Stimulated activated CD4-positive, alpha-beta T cell treated with anti-CD3 and anti-CD28 coated beads, Interleukin-1b, Interleukin-23, amount 100 ng/mL, for 4 hours (primary cell): ENCODE data around the gene CCDC178.
A peak's percentile ranks its signal among the peaks of the same experiment; 100 is the strongest.
"Not testable (repeated sequence)": the region's sequence is repeated elsewhere in the genome, so short reads cannot be mapped to it uniquely, and the experiment has no call there.

ENCODE experiments used
- DNase-seq, 2 donors: peaks; one replicate each; pipeline ENCODE4 v3.0.0-alpha.2; 2020; ENCODE audit warnings: low read depth in 2 of 2

The CCDC178 gene

GRCh38 chr18:33355263-33355662 is 85.3 kb downstream of the CCDC178 start:
- no peak for DNase-seq

GRCh38 chr18:33350256-33350655 is 90.3 kb downstream of the CCDC178 start:
- no peak for DNase-seq

- DNase-seq, result not testable (repeated sequence)
Observed at GRCh38 chr18:33339733-33340132, 100.8 kb downstream of the CCDC178 start.

GRCh38 chr18:33334781-33335180 is 105.7 kb downstream of the CCDC178 start:
- DNase-seq, result no peak

GRCh38 chr18:33330711-33331110 is 109.8 kb downstream of the CCDC178 start:
- DNase-seq, result no peak

GRCh38 chr18:33326975-33327374 is 113.5 kb downstream of the CCDC178 start:
- DNase-seq, result no peak

- no peak for DNase-seq
Observed at GRCh38 chr18:33317640-33318039, 122.9 kb downstream of the CCDC178 start.

GRCh38 chr18:33316146-33316587 is 124.4 kb downstream of the CCDC178 start:
- no peak for DNase-seq

GRCh38 chr18:33307520-33307919 is 133.0 kb downstream of the CCDC178 start:
- DNase-seq, result no peak

- DNase-seq, result no peak
Observed at GRCh38 chr18:33304277-33304676, 136.2 kb downstream of the CCDC178 start.

GRCh38 chr18:33291539-33291938 is 149.0 kb downstream of the CCDC178 start:
- DNase-seq, result no peak

- DNase-seq, result no peak
Observed at GRCh38 chr18:33288082-33288716, 152.3 kb downstream of the CCDC178 start.

- DNase-seq, result no peak
Observed at GRCh38 chr18:33282709-33283333, 157.7 kb downstream of the CCDC178 start.

GRCh38 chr18:33282142-33282541 is 158.4 kb downstream of the CCDC178 start:
- DNase-seq, result no peak

GRCh38 chr18:33277431-33277830 is 163.1 kb downstream of the CCDC178 start:
- no peak for DNase-seq

GRCh38 chr18:33275843-33276242 is 164.7 kb downstream of the CCDC178 start:
- no peak for DNase-seq

- DNase-seq, result no peak
Observed at GRCh38 chr18:33270297-33270696, 170.2 kb downstream of the CCDC178 start.

- no peak for DNase-seq
Observed at GRCh38 chr18:33269223-33269622, 171.3 kb downstream of the CCDC178 start.

GRCh38 chr18:33264566-33264965 is 176.0 kb downstream of the CCDC178 start:
- DNase-seq, result no peak

- DNase-seq, result no peak
Observed at GRCh38 chr18:33239298-33239697, 201.2 kb downstream of the CCDC178 start.

- no peak for DNase-seq
Observed at GRCh38 chr18:33232318-33232626, 208.2 kb downstream of the CCDC178 start.

GRCh38 chr18:33231474-33232317 is 208.8 kb downstream of the CCDC178 start:
- peak; percentile 2 to 6 for DNase-seq

- no peak for DNase-seq
Observed at GRCh38 chr18:33212363-33212762, 228.2 kb downstream of the CCDC178 start.
